ENCODE data around the gene SYMPK. TPM values are rescaled to one million over a fixed set of nuclear protein-coding genes. Genes with fewer than 3 reads are reported as not detected.

The SYMPK gene
- total RNA-seq, 1 experiment from 2014 or later: 47.7 TPM

DNA sequence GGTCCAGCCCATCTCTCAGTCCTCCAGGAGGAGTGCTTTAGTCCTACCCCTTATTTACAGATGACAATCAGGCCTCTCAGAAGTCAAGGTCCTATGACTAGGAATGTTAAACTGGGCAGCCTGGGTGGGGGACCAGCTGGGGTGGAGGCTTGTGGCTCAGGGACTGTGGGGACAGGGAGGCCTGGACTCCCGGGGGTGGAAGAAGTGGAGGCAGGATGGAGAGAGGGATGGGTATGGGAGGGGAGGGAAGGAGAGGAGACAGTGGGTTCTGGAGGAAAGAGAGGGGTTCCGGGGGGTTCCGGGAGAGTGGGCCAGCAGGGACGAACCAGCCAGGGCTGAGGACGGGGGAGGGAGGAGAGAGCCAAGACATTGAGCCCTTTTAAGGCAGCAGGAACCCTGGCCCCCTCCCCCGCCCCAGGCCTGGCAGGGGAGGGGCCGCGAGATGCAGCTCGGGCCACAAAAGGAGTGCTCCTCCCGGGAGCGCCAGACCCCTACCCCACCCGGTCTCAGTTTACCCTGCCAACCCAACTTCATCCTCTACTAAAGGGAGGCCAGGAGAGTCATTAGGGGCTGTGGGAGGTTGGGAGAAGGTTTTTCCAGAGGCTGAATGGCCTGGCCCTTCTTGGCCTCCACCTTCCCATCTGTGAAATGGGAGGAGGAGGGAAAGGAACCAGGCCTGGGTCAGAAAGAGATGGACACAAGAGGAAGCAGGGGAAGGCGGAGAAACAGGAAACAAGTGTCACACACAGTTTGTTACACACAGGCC is 82.3 kb downstream of the SYMPK start:
- Histone ChIP-seq H3K27me3 (ENCODE audit: control insufficient read depth, insufficient read depth, low read length) (no peaks in the 10 kb centered on the region), H3K4me1 (ENCODE audit: control insufficient read depth, insufficient read depth, low read length) (peaks cover 25% of the 10 kb centered on the region), H3K4me3 (ENCODE audit: low read depth in 2 of 2, low read length in 2 of 2) (peak overlapping the region; percentile 52 to 62), H3K9me3 (ENCODE audit: control insufficient read depth, insufficient read depth, low read depth, low read length) (no peaks in the 10 kb centered on the region), H3K36me3 (ENCODE audit: control insufficient read depth, insufficient read depth, low read length) (no peaks in the 10 kb centered on the region), H3K27ac (ENCODE audit: low read length) (peak overlapping the region; percentile 67)
- intact Hi-C loops (cut with micrococcal nuclease; ENCODE audit: unreplicated experiment) (no loop called here), in situ Hi-C loops (cut with HindIII; ENCODE audit: low pct_unique_long_range_greater_than_20kb, low sequenced_read_pairs) (no loop called here)
- CTCF ChIA-PET: no interaction called here
- DNase-seq (ENCODE audit: low read depth, low spot score) (no peak), ATAC-seq (no peak)
- POLR2A ChIA-PET: no interaction called here
- no TSS peak for BruUV-seq (replicated peaks)
- TF ChIP-seq SIN3A (IDR thresholded peaks at IDR 0.05; ENCODE audit: borderline replicate concordance, insufficient read depth, low read depth, low read length): no peak
- TF ChIP-seq TCF7L2 (IDR thresholded peaks at IDR 0.05; ENCODE audit: low read depth, low read length): no peak
- no peak for TF ChIP-seq POLR2AphosphoS5 (IDR thresholded peaks at IDR 0.05; ENCODE audit: low read depth, low read length)
- TF ChIP-seq, protein P1, sequence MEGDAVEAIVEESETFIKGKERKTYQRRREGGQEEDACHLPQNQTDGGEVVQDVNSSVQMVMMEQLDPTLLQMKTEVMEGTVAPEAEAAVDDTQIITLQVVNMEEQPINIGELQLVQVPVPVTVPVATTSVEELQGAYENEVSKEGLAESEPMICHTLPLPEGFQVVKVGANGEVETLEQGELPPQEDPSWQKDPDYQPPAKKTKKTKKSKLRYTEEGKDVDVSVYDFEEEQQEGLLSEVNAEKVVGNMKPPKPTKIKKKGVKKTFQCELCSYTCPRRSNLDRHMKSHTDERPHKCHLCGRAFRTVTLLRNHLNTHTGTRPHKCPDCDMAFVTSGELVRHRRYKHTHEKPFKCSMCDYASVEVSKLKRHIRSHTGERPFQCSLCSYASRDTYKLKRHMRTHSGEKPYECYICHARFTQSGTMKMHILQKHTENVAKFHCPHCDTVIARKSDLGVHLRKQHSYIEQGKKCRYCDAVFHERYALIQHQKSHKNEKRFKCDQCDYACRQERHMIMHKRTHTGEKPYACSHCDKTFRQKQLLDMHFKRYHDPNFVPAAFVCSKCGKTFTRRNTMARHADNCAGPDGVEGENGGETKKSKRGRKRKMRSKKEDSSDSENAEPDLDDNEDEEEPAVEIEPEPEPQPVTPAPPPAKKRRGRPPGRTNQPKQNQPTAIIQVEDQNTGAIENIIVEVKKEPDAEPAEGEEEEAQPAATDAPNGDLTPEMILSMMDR (IDR thresholded peaks at IDR 0.05): no peak
- TF ChIP-seq, protein P2, sequence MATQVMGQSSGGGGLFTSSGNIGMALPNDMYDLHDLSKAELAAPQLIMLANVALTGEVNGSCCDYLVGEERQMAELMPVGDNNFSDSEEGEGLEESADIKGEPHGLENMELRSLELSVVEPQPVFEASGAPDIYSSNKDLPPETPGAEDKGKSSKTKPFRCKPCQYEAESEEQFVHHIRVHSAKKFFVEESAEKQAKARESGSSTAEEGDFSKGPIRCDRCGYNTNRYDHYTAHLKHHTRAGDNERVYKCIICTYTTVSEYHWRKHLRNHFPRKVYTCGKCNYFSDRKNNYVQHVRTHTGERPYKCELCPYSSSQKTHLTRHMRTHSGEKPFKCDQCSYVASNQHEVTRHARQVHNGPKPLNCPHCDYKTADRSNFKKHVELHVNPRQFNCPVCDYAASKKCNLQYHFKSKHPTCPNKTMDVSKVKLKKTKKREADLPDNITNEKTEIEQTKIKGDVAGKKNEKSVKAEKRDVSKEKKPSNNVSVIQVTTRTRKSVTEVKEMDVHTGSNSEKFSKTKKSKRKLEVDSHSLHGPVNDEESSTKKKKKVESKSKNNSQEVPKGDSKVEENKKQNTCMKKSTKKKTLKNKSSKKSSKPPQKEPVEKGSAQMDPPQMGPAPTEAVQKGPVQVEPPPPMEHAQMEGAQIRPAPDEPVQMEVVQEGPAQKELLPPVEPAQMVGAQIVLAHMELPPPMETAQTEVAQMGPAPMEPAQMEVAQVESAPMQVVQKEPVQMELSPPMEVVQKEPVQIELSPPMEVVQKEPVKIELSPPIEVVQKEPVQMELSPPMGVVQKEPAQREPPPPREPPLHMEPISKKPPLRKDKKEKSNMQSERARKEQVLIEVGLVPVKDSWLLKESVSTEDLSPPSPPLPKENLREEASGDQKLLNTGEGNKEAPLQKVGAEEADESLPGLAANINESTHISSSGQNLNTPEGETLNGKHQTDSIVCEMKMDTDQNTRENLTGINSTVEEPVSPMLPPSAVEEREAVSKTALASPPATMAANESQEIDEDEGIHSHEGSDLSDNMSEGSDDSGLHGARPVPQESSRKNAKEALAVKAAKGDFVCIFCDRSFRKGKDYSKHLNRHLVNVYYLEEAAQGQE (IDR thresholded peaks at IDR 0.05; ENCODE audit: insufficient read depth in 1 of 2, low read depth in 2 of 2, low read length in 1 of 2): no peak

DNA sequence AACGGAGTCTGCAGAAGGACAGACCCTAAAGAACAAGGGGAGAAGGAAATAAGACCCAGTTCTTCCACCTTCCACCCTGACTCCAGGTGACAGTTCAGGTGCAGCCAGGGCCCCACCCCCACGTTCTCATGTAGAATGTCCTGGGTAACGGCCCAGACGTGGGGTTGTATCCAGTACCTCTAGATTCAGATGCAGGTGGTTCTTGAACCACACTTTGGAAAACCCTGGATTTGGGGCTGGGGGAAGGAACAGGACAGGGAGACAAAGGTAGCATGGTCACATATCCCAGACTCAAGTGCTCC is 82.8 kb downstream of the SYMPK start:
- peak overlapping the region; percentile 67 for H3K27ac ChIP-seq (ENCODE audit: low read length)

More for the DNA sequence above, 82.8 kb downstream of the SYMPK start:
- no peaks in the 10 kb centered on the region for H3K36me3 ChIP-seq (ENCODE audit: control insufficient read depth, insufficient read depth, low read length)
- CTCF ChIA-PET: no interaction called here
- H3K9me3 ChIP-seq (ENCODE audit: control insufficient read depth, insufficient read depth, low read depth, low read length): no peaks in the 10 kb centered on the region
- TF ChIP-seq TCF7L2 (IDR thresholded peaks at IDR 0.05; ENCODE audit: low read depth, low read length): no peak
- TF ChIP-seq, protein P2 (IDR thresholded peaks at IDR 0.05; ENCODE audit: insufficient read depth in 1 of 2, low read depth in 2 of 2, low read length in 1 of 2): no peak
- TF ChIP-seq, protein P1 (IDR thresholded peaks at IDR 0.05): no peak
- TF ChIP-seq SIN3A (IDR thresholded peaks at IDR 0.05; ENCODE audit: borderline replicate concordance, insufficient read depth, low read depth, low read length): no peak
- TF ChIP-seq POLR2AphosphoS5 (IDR thresholded peaks at IDR 0.05; ENCODE audit: low read depth, low read length): no peak
- no peaks in the 10 kb centered on the region for H3K27me3 ChIP-seq (ENCODE audit: control insufficient read depth, insufficient read depth, low read length)
- peaks cover 25% of the 10 kb centered on the region for H3K4me1 ChIP-seq (ENCODE audit: control insufficient read depth, insufficient read depth, low read length)
- no peak for DNase-seq (ENCODE audit: low read depth, low spot score)
- intact Hi-C loops (cut with micrococcal nuclease; ENCODE audit: unreplicated experiment): no loop called here
- POLR2A ChIA-PET: no interaction called here
- in situ Hi-C loops (cut with HindIII; ENCODE audit: low pct_unique_long_range_greater_than_20kb, low sequenced_read_pairs): no loop called here
- H3K4me3 ChIP-seq (ENCODE audit: low read depth in 2 of 2, low read length in 2 of 2): peak overlapping the region; percentile 52 to 62; a peak in 3 of 4 replicates
- BruUV-seq (replicated peaks): no TSS peak
- no peak for ATAC-seq

All from Panc1 (cell line).